Adrenal gland (tissue), 12 donors: ENCODE data around the gene APAF1. TPM values are rescaled to one million over a fixed set of nuclear protein-coding genes. Genes with fewer than 3 reads are reported as not detected.
"Not testable (repeated sequence)": the region's sequence is repeated elsewhere in the genome, so short reads cannot be mapped to it uniquely, and the experiment has no call there.

ENCODE experiments used
- DNase-seq, 7 donors: peaks; one replicate each; pipeline ENCODE4 v3.0.0-alpha.2; 2019 to 2020
- H3K27ac ChIP-seq, 5 donors: fragments of 200-600 bp; sonication (generic) in 4 of 5; 1 replicate in 3 of 5; 2 replicates in 2 of 5; pipeline versions ENCODE4 v1.5.1 to v1.8.0; 2016 to 2020; ENCODE audit warnings: mild to moderate bottlenecking in 1 of 5
- H3K27me3 ChIP-seq: fragments of 200-600 bp; 2 replicates; pipeline ENCODE4 v1.8.0; 2021
- H3K36me3 ChIP-seq, 2 donors: fragments of 200-600 bp; replicated peaks in 1 of 2; 1 replicate in 1 of 2; 2 replicates in 1 of 2; pipeline versions ENCODE4 v1.5.1 to v1.8.0; 2018 to 2022
- H3K4me1 ChIP-seq, 2 donors: fragments of 200-600 bp; replicated peaks in 1 of 2; 1 replicate in 1 of 2; 2 replicates in 1 of 2; pipeline versions ENCODE4 v1.5.1 to v1.8.0; 2018 to 2021
- H3K4me3 ChIP-seq, 4 donors: fragments of 200-600 bp; sonication (generic) in 3 of 4; one replicate each; pipeline ENCODE4 v1.5.1; 2016 to 2018
- H3K9me3 ChIP-seq, 3 donors: fragments of 200-600 bp; sonication (generic) in 1 of 3; replicated peaks in 1 of 3; 1 replicate in 2 of 3; 2 replicates in 1 of 3; pipeline versions ENCODE4 v1.5.1 to v1.8.0; 2016 to 2021
- POLR2A ChIP-seq, 2 donors: fragments of 450-650 bp; IDR thresholded peaks; one replicate each; pipeline ENCODE4 v1.6.1; 2017; ENCODE audit warnings: antibody characterized with exemption in 2 of 2, mild to moderate bottlenecking in 2 of 2, moderate library complexity in 1 of 2
- WGBS, 4 donors: extraction: QIAGEN DNeasy Blood & Tissue Kit in 2 of 4; methylation state at CpG; one replicate each; pipeline versions ENCODE4 v1.1.5 to v1.1.7; 2013 to 2017; 5-methylcytosine and 5-hydroxymethylcytosine counted together
- intact Hi-C, 2 donors: fragments of 100-400 bp; cut with DNase I; formaldehyde crosslinking; loops; one replicate each; pipeline versions ENCODE4 v1.14.1 to v1.15.0; 2022 to 2023
- polyA plus RNA-seq, 3 donors: library from polyadenylated mRNA; stranded (reverse); fragments of 200-250 nt in 2 of 3; fragments of 350-450 nt in 1 of 3; fragmentation: Illumina TruSeq in 1 of 3; extraction: RNeasy Lipid Tissue Mini Kit (QIAGEN cat#74804) in 1 of 3; gene quantifications; one replicate each; pipeline ENCODE4 v1.2.3, GENCODE V29; 2013 to 2014
- total RNA-seq, 9 donors: library from RNA; depleted of rRNA in 4 of 9; stranded (reverse); fragments of >200 nt in 4 of 9; fragments of 120-200 nt in 1 of 9; fragmentation: NEBNext Ultra II Directional in 1 of 9; extraction: Animal tissue kit (Norgen Biotek cat#: 25700) in 1 of 9; gene quantifications; one replicate each; pipeline versions ENCODE4 v1.1.0 to v1.2.4, GENCODE V29; 2013 to 2023
- TF ChIP-seq, protein P1 (sequence below), 6 experiments: fragments of 450-650 bp in 4 of 6; fragments of 200-600 bp in 2 of 6; sonication (generic) in 1 of 6; IDR thresholded peaks; 1 replicate in 5 of 6; 2 replicates in 1 of 6; pipeline versions ENCODE4 v1.5.1 to v1.8.0; 2016 to 2021; ENCODE audit warnings: antibody characterized with exemption in 6 of 6, mild to moderate bottlenecking in 2 of 6, moderate library complexity in 1 of 6
- donor health status: healthy with polysubstance abuse.
- donor health status: Bipolar disorder and iron deficiency.
- donor health status: DM: yes; HTN: yes; CAD: no.
- donor health status: DM: no; HTN: no; CAD: no.
- donor health status: DM: no; HTN: no; CAD: no.
- donor health status: DM: yes; HTN: yes; CAD: no.

APAF1 gene
- total and polyA plus RNA-seq, 12 donors, result 2.8 to 16.5 (median 7.4) TPM

DNA sequence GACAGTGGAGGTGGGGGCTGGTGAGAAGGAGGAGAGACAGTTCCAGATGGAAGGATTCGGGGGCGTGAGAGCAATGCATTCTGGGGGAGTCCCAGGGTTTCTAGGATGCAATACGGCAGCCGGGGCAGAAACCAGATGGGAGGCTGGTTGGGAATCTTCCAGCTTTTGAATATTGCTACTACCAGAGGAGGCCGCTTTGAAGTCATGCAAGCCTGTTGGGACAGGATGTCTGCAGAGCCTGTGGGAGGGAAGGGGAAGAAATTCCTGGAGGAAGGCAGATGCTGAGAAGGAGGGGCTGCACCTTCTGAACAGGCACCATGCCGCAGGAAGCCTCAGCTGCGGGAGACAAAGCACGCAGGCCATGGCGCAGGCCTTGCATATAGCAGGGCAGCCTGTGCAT is 105.4 kb downstream of the APAF1 start:
- intact Hi-C loops, result no loop called here
- no peaks in the 10 kb centered on the region for H3K9me3 ChIP-seq
- no peaks in the 10 kb centered on the region for H3K36me3 ChIP-seq
- WGBS, 4 donors, result 80 to 89% (median 84%) methylated on average over 9 of the region's 9 CpGs
- no peaks in the 10 kb centered on the region for H3K27me3 ChIP-seq
- H3K4me1 ChIP-seq, result no peaks in the 10 kb centered on the region
- H3K27ac ChIP-seq, result no peak overlapping the region
- no peak for TF ChIP-seq POLR2A (IDR thresholded peaks at IDR 0.05)
- TF ChIP-seq, protein P1, sequence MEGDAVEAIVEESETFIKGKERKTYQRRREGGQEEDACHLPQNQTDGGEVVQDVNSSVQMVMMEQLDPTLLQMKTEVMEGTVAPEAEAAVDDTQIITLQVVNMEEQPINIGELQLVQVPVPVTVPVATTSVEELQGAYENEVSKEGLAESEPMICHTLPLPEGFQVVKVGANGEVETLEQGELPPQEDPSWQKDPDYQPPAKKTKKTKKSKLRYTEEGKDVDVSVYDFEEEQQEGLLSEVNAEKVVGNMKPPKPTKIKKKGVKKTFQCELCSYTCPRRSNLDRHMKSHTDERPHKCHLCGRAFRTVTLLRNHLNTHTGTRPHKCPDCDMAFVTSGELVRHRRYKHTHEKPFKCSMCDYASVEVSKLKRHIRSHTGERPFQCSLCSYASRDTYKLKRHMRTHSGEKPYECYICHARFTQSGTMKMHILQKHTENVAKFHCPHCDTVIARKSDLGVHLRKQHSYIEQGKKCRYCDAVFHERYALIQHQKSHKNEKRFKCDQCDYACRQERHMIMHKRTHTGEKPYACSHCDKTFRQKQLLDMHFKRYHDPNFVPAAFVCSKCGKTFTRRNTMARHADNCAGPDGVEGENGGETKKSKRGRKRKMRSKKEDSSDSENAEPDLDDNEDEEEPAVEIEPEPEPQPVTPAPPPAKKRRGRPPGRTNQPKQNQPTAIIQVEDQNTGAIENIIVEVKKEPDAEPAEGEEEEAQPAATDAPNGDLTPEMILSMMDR (IDR thresholded peaks at IDR 0.05), result no peak
- no peak for DNase-seq
- H3K4me3 ChIP-seq, result no peak overlapping the region

DNA sequence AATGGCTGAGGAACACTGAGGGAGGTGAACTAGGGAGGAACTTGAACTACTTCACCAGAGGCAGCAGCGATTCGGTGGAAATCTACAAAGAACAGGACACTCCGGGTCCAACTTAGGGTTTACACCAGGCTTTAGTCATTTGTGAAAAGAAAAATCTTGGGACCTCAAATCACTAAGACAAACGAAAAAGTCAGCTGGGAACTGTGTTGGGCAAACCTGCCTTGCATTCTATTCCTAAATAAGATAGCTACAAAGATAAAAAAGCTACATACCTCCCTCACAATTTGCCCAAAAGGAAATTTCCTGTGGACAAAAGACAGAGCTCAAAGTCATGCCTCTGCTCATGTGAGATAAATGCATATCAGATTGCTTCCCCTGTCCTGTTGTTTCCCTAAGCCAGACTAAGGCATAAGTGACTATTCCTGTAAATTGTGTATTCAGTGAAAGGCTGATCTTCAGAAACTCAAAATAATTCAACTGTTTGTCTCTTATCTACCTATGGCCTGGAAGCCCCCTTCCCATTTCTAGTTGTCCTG is 106.6 kb downstream of the APAF1 start:
- no peaks in the 10 kb centered on the region for H3K36me3 ChIP-seq
- H3K4me1 ChIP-seq, result no peaks in the 10 kb centered on the region
- no peaks in the 10 kb centered on the region for H3K27me3 ChIP-seq
- no peak overlapping the region for H3K27ac ChIP-seq
- TF ChIP-seq, protein P1 (IDR thresholded peaks at IDR 0.05), result no peak
- no peak for TF ChIP-seq POLR2A (IDR thresholded peaks at IDR 0.05)
- 90 to 95% (median 92%) methylated on average over 4 of the region's 4 CpGs for WGBS, 4 donors
- no peaks in the 10 kb centered on the region for H3K9me3 ChIP-seq
- H3K4me3 ChIP-seq, result no peak overlapping the region
- intact Hi-C loops, result no loop called here
- no peak for DNase-seq

DNA sequence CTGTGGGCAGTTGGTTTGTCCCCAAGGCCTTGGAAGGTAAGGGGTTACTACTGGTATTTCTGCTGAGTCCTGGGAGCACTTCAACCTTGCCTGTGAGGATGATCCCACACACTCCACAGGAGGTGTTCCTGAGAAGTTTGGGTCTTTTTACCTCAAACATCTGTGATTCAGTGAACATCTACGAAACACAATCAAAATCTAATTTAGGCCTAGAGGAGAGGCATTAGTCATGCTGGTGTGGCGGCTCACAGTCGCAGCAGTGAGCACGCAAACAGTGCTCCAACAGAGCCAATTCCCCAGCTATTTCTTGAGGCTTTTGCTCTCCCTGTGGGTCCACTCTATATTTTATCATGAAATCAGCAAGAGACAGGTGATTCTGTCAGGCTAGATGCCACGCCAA is 107.6 kb downstream of the APAF1 start:
- Histone ChIP-seq H3K4me3 (no peak overlapping the region), H3K36me3 (no peaks in the 10 kb centered on the region), H3K9me3 (no peaks in the 10 kb centered on the region), H3K4me1 (no peaks in the 10 kb centered on the region), H3K27ac (no peak overlapping the region), H3K27me3 (no peaks in the 10 kb centered on the region)
- intact Hi-C loops, result no loop called here
- 74 to 95% (median 89%) methylated on average over 5 of the region's 5 CpGs for WGBS, 4 donors
- no peak for DNase-seq
- TF ChIP-seq, protein P1 (IDR thresholded peaks at IDR 0.05), result no peak

DNA sequence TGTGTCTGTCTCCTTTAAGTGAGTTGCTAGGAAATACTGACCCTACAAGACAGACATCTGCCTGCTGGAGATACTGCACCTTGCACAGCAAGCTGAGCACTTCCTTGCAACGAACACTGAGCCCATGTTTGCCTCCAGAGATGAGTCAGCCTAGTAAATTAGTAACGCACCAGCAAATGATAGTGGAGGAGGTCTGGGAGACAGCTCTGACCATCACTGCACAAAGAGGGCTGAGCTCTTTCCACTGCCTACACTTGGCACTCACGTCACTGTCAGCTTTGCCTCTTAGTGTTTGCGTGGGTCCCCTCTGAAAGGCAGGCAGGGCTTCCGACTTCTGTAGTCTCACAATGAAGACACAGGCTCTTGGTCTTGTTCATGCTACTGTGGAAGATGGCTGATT is 109.0 kb downstream of the APAF1 start:
- intact Hi-C loops, result no loop called here
- Histone ChIP-seq H3K4me1 (no peaks in the 10 kb centered on the region), H3K27ac (no peak overlapping the region), H3K27me3 (no peaks in the 10 kb centered on the region), H3K36me3 (no peaks in the 10 kb centered on the region), H3K4me3 (no peak overlapping the region), H3K9me3 (no peaks in the 10 kb centered on the region)
- TF ChIP-seq, protein P1 (IDR thresholded peaks at IDR 0.05), result no peak
- no peak for TF ChIP-seq POLR2A (IDR thresholded peaks at IDR 0.05)
- WGBS, 4 donors, result 77 to 100% (median 90%) methylated on average over 1 to 5 of the region's 5 CpGs
- no peak for DNase-seq

DNA sequence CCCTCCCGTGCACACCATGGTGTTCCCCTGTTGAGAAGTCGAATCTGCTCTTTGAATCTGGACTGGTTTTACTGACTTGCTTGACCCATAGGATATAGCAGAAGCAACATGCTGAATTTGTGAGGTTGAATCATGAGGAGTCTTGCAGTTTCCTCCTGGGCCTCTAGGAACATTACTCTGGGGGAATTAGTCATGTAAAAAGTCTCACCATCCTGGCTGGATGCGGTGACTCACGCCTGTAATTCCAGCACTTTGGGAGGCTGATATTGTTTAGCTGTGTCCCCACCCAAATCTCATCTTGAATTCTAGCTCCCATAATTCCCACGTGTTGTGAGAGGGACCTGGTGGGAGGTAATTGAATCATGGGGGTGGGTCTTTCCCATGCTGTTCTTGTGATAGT is 110.8 kb downstream of the APAF1 start:
- 84 to 93% (median 92%) methylated on average over 5 of the region's 5 CpGs for WGBS, 4 donors
- H3K9me3 ChIP-seq, intact Hi-C loops: not testable (repeated sequence)

More for the DNA sequence above, 110.8 kb downstream of the APAF1 start:
- H3K4me3 ChIP-seq, H3K27me3 ChIP-seq, H3K4me1 ChIP-seq, H3K27ac ChIP-seq, H3K36me3 ChIP-seq, DNase-seq: not testable (repeated sequence)
